HG03103 (cell line): ENCODE measurements around the gene SPDEF.

Experiments
- ATAC-seq: cut with Tn5 transposase; IDR thresholded peaks from one replicate; pipeline ENCODE4 v1.9.1; 2021; ENCODE audit warnings: low read depth; ENCODE audit not compliant: unreplicated experiment

SPDEF gene

GRCh38 chr6:34490390-34491090 lies 65.6 kb downstream of the SPDEF start:
- ATAC-seq, result no peak

GRCh38 chr6:34489207-34489805 lies 66.8 kb downstream of the SPDEF start:
- ATAC-seq, result no peak
